ENCODE results near the gene PLIN4.

Gene PLIN4

DNA sequence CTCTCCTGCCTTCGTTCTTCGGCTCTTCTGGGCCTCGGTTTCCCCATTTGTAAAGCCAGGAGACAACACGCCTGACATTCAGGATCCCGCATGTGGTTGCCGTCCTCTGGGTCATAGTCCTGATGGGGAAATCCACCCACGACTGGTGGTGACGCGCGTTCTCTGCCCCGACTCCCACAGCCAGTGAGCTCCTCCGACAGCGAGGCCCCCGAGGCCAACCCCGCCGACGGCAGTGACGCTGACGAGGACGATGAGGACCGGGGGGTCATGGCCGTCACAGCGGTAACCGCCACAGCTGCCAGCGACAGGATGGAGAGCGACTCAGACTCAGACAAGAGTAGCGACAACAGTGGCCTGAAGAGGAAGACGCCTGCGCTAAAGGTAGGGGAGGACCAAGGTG lies 29.8 kb downstream of the PLIN4 start:
- no peak for DNase-seq

DNA sequence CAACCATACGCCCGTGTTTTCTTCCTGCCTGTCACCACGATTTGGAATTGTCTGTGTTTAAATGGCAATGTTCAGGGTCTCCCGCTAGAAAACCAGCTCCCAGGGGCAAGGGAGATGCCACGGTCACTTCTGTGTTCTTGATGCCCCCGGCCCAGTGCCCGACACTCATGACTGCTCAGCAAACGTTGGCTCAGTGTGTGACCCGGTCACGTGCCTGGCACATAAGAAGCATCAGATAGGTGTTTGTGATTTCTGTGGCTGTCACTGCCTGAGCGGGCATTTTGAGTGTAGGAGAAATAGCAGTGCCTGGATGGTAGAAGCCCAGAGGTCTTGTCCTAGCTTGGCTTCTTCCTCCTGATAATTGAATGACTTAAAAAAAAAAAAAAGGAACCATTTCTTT lies 30.7 kb downstream of the PLIN4 start:
- no peak for DNase-seq

DNA sequence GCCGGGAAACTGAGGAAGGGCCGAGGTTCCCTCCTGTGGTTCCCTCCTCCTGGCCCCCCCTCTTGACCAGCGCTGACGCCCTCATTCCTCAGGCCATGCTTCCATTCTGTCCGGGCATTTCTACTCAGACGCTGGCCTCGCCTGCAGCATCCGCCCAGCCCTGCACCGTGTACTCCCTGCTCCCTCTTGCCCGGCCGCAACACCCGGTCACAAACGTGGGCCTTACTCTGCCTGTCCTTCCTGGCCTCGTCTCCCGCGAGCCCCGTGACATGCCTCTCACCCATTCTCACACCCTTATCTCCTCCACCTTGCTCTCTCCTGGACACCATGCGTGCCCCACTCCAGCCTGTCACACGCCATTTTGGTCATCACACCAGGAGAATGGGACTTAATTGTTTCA lies 34.9 kb downstream of the PLIN4 start:
- no peak for DNase-seq

DNA sequence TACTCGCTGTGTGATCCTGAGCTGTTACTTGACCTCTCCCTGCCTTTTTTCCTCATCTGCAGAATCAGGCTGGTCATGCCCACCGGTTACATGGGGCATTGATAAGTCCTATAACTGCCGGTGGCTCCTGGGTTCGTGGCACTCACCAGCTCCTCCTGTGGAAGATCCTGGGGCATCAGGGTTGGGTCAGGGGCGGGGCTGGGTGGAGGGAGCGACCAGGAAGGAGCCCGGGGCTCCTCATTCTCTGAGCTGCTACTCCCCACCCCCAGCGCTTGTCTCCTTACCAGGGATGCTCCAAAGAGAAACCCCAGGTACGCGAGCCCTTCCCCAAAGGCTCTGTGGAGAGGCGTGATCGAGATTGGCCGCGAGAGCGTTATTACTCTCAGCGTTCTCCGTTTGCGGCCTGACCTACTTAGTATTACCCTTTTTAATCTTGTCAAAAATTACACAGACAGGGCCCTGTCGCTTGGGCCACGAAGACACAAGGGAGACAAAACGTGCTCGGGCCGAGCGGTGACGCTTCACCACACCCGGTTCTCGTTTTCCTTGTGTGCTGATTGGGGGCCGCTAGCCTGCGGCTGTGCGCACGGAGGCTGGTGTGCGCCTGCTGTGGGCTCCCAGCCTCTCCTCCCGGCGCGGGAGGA lies 35.4 kb downstream of the PLIN4 start:
- no peak for DNase-seq

GRCh38 chr19:4477034-4477801 lies 41.1 kb downstream of the PLIN4 start:
- no peak for DNase-seq

DNA sequence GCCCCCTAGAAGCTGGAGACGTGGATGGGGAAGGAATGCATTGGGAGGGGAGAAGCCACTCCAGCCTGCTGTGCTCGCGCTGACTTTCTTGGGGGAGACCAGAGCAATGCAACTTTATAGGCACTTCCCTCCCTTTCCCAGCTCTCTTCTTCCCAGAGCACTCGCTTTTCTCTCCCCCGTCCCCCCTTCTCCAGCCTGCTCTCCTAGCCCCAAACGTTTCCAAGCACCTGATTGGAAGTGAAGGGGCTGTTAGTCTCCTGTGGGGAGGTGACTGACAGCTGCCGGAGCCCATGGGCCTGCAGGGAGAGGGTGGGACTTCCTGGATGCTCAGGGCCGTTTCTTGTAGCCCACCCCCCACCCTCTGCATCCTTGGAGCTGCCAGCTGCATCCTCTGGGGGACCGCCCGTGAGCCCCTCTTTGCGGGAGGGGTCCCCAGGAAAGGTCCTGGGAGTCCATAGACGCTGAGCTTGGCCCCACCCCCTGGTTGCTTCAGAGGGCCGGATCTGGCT lies 43.7 kb downstream of the PLIN4 start:
- peak; percentile 79 for DNase-seq

DNA sequence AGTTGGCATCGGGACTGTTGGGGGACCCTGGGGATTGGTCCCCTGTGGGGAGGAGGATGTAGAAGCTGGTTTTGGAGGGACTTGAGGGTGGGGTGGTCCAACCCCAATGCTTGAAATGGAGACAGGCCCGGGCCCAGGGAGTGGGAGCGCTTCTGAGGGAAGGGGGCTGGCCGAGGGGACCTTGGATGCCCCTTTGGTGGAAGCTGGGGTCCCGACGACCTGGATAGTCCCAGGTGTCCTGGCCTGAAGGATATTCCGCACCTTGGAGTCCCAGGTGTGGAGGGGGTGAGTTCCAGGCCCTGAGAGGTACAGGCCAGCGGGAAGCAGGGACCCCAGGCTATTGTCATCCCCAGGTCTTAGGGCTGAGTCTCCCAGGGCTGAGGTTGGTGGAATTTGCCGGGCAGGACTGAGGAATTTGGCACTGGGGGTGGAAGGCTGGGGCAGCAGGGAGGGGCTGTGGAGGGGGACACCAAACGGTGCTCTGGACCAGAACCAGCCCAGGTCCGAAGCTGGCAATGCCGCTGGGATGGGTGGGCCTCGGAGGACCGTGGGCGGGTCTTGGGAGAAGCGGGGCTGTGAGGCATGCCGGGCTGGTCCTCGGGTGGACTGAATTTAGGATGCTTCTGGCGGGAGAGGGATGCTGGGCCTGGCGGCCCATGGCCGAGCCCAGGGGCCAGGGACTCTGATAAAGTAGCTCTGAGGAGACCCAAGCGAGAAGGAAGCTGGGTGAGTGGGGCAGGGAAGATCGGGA lies 44.3 kb downstream of the PLIN4 start:
- DNase-seq, result no peak

- DNase-seq, result no peak
Measured at GRCh38 chr19:4473011-4473762, 45.1 kb downstream of the PLIN4 start.

- DNase-seq, result no peak
Measured at GRCh38 chr19:4472174-4472974, 45.9 kb downstream of the PLIN4 start, which contains the start of gene HDGFL2. TSS of gene HDGFL2 (plus strand) at chr19:4472297. CDS start at chr19:4472351, 54 bp downstream.

GRCh38 chr19:4471403-4472173 lies 46.7 kb downstream of the PLIN4 start:
- peak; percentile 100 for DNase-seq

DNA sequence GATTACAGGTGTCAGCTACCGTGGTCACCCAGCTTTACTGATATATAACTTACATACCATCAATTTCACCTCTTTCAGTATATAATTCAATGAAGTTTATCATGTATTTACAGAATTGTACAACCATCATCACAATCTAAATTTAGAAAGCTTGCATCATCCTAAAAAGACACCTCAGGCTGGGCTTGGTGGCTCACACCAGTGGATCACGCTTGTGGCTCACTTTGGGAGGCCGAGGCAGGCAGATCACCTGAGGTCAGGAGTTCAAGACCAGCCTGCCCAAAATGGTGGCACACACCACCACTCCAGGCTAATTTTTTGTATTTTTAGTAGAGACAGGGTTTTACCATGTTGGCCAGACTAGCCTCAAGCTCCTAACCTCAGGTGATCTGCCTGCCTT lies 50.5 kb downstream of the PLIN4 start:
- DNase-seq, result no peak

DNA sequence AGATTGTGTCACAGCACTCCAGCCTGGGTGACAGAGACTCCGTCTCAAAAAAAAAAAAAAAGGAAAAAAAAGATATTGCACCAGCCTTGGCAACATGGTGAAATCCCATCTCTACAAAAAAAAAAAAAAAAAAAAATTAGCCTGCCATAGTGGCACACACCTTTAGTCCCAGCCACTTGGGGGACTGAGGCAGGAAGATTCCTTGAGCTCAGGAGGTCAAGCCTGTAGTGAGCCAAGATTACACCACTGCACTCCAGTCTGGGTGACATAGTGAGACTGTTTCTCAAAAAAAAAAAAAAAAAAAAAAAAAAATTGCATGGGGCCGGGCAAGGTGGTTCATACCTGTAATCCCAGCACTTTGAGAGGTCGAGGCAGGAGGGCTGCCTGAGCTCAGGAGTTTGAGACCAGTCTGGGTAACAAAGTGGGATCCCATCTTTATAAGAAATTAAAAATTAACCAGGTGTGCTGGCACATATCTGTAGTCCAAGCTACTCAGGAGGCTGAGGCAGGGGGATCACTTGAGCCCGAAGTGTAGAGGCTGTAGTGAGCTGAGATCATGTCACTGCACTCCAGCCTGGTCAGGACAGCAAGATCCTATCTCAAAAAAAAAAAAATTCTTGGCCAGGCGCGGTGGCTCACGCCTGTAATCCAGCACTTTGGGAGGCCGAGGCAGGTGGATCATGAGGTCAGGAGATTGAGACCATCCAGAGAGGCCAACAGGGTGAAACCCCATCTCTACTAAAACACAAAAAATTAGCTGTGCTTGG lies 53.3 kb downstream of the PLIN4 start:
- DNase-seq, result no peak

- peak; percentile 94 for DNase-seq
Measured at GRCh38 chr19:4457654-4458395, 60.5 kb downstream of the PLIN4 start, which contains the start of gene UBXN6. TSS of gene UBXN6 (minus strand) at chr19:4457794. CDS start at chr19:4457697, 97 bp downstream.

DNA sequence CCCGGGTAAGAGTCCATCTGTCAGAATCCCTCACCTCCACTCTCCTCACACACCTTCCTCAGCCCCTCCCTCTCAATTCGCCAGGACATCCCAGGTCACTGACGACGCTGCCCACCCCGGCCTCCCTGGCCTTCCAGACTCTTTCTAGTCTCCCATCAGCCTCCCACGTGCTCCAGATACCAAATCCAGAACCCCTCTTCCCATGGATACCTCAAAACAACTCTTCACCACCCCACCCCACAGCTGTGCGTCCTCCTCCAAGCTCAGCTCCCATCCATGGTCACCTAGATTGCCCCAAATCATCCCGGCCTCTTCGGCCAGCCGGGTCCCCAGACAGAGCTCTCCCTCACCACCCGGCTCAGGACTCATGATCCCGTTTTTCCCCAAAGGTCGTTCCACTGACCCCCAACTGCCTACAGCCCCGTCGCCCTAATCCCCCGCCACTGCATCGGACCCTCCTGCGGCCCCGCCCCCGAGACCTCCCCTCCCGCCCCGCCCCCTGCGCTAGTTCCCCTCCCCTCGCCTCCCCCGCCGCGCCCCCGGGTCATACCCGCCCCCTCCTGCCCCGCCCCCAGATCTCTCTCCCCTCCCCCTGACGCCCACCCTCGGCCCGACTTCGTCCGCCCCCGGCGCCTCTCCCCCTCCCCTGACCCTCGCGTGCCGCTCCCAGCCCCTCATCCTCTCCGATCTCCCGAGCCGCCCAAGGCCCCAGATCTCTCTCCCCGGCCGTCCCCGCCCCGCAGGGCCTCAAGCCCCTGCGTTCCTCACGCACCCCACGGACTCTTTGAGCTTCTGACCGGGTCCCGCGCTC lies 61.2 kb downstream of the PLIN4 start:
- peak; percentile 27 for DNase-seq

DNA sequence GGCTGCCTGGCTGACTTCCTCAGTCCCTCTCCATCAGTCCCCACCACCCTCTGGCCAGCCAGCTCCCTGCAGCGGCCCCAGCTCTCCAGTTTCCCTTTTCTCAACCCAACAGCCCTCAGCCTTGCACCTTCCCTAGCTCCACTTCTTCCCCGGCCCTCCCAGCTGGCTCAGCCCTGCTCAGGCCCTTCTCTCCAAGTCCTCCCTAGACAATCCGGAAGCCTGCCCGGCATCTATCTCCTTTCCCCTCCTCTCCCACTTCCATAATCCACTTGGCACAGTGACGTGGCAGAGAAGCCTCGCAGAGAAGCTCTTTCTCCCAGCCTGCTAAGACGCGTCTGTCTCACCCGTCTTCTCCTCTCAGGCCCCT lies 61.8 kb downstream of the PLIN4 start:
- DNase-seq, result peak; percentile 27

GRCh38 chr19:4455719-4456475 lies 62.4 kb downstream of the PLIN4 start:
- peak; percentile 71 for DNase-seq
